KBM-7 (cell line): ENCODE measurements around the gene PTPRC.
"Not testable (repeated sequence)": the region's sequence is repeated elsewhere in the genome, so short reads cannot be mapped to it uniquely, and the experiment has no call there.

Source experiments
- DNase-seq: peaks from one replicate; pipeline ENCODE4 v3.0.0-alpha.2; 2015
- in situ Hi-C: fragments of 300-500 bp; cut with MboI; formaldehyde crosslinking; loops from 2 replicates; pipeline ENCODE4 v1.14.3; 2020; ENCODE audit warnings: low sequenced_read_pairs, low pct_unique_long_range_greater_than_20kb, mixed read lengths

The PTPRC gene, protein sequence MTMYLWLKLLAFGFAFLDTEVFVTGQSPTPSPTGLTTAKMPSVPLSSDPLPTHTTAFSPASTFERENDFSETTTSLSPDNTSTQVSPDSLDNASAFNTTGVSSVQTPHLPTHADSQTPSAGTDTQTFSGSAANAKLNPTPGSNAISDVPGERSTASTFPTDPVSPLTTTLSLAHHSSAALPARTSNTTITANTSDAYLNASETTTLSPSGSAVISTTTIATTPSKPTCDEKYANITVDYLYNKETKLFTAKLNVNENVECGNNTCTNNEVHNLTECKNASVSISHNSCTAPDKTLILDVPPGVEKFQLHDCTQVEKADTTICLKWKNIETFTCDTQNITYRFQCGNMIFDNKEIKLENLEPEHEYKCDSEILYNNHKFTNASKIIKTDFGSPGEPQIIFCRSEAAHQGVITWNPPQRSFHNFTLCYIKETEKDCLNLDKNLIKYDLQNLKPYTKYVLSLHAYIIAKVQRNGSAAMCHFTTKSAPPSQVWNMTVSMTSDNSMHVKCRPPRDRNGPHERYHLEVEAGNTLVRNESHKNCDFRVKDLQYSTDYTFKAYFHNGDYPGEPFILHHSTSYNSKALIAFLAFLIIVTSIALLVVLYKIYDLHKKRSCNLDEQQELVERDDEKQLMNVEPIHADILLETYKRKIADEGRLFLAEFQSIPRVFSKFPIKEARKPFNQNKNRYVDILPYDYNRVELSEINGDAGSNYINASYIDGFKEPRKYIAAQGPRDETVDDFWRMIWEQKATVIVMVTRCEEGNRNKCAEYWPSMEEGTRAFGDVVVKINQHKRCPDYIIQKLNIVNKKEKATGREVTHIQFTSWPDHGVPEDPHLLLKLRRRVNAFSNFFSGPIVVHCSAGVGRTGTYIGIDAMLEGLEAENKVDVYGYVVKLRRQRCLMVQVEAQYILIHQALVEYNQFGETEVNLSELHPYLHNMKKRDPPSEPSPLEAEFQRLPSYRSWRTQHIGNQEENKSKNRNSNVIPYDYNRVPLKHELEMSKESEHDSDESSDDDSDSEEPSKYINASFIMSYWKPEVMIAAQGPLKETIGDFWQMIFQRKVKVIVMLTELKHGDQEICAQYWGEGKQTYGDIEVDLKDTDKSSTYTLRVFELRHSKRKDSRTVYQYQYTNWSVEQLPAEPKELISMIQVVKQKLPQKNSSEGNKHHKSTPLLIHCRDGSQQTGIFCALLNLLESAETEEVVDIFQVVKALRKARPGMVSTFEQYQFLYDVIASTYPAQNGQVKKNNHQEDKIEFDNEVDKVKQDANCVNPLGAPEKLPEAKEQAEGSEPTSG (N-terminal part only)

DNA sequence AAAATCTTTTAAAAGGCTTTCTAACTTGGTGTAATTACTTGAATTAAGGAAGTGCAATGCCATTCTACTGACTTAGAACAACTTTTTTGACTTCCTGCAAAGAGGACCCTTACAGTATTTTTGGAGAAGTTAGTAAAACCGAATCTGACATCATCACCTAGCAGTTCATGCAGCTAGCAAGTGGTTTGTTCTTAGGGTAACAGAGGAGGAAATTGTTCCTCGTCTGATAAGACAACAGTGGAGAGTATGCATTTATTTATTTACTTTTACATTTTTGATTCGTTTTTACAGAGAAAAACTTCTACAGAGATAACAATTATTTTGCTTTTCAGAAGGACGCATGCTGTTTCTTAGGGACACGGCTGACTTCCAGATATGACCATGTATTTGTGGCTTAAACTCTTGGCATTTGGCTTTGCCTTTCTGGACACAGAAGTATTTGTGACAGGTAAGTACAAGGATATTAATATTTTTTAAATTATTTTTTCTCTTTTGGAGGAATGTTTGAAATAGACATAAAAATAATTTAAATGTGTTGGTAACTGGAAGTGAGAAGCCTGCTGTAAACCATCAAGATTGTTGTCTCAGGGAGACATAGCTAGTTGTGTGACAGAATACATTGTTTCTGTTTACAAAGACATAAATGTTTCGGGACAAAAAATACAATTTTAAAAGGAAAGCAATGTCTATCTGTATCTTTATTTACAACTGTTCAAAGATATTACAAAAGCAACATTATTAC is at the start of gene PTPRC:
PTPRC (plus strand) TSS at position 147 of the 742 bp plus-strand sequence; CDS start at position 376, 229 bp downstream.
- in situ Hi-C loops: no loop called here
- peak; percentile 92 for DNase-seq

DNA sequence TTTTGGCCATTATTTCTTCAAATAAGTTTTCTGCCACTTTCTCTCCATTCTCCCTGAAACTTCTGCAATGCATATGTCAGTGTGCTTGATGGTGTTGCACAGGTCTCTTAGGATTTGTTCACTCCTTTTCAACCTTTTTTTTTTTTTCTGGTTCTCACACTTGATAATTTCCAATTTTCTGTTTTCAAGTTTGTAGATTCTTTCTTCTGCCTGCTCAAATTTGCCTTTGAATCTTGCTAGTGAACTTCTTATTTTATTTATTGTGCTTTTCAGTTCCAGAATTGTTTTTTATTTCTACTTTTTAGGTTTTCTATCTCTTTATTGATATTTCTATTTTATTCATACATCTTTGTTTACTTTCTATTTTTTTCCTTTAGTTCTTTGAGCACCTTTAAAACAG is 48.4 kb upstream of the PTPRC start:
- DNase-seq: no peak
- in situ Hi-C loops: no loop called here

DNA sequence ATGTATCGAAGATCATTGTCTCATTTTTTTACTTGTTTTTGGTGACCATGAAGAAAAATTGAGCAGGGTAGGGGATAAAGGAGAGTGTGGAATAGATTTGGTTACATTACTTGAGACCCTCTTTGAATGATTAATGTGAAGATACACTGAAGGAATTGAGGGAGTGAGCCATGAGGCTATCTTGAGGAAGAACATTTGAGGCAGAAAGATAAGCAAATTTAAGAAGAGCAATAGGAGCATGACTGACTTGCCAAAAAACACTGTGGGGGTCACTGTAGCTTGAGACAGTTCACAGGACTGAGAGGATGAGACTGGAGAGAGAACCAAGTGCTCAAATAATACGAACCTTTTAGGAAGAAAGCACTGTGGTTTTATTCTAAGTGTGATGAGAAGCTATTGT is 43.1 kb upstream of the PTPRC start:
- in situ Hi-C loops: no loop called here
- no peak for DNase-seq

DNA sequence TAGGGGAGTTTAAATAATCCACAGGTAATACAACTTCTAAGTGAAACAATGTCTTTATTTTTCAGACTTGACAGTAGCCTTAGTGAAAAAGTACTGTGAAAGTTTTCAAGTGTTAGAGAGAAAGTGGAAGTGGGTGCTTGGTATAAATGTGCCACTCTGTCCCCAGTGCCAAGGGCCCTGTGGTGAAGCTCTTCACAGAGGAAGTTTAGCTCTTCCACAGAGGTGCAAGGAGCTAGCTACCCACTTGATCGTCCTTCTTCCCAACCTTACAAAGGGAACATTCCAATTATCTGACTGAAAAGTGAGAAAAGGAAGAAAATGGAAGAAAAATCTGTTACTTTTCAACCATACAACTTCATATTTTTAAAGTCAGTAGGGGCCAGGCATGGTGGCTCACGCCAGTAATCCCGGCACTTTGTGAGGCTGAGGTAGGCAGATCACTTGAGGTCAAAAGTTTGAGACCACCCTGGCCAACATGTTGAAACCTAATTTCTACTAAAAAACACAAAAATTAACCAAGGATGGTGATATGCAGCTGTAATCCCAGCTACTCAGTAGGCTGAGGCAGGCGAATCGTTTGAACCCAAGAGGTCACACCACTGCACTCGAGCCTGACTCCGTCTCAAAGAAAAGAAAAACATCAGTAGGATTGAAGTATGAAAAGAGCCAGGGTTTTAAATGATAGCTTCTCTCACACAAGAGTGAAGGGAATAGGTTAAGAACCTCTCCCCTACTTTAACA is 41.0 kb upstream of the PTPRC start:
- no peak for DNase-seq
- in situ Hi-C loops: no loop called here

DNA sequence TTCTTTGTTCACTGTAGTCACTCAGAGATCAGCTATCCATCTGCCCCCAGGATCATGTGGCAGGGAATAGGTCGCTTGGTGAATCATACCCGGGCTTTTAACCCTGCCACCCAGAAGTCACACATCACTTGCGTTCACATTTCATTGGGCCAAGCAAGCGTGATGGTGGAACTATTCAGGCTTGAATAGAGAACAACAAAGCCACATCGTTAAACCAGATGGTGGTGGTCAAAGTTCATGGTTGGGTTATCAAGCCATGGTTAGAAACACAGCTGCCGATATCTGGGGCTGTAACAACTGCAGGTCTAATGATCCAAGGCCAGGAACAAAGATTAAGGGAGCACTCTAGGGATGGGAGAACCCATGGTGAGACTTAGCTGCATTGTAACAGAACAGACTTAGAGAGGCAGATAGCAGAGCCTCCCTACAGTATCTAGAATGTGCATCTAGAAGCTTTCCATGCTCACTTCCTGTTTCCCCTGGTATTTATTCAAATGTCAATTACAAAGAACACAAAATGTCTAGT is 40.0 kb upstream of the PTPRC start:
- DNase-seq: peak; percentile 69
- in situ Hi-C loops: no loop called here

DNA sequence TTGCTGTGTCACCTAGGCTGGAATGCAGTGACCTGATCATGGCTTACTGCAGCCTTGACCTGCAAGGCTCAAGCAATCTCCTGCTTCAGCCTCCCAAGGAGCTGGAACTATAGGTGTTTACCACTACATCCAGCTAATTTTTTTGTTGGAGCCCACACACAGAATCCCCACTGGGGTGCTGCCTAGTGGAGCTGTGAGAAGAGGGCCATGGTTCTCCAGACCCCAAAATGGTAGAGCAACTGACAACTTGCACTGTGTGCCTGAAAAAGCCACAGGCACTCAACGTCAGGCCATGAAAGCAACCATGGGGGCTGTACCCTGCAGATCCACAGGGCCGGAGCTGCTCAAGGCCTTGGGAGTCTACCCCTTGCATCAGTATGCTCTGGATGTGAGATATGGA is 39.1 kb upstream of the PTPRC start:
- no peak for DNase-seq
- in situ Hi-C loops: no loop called here

DNA sequence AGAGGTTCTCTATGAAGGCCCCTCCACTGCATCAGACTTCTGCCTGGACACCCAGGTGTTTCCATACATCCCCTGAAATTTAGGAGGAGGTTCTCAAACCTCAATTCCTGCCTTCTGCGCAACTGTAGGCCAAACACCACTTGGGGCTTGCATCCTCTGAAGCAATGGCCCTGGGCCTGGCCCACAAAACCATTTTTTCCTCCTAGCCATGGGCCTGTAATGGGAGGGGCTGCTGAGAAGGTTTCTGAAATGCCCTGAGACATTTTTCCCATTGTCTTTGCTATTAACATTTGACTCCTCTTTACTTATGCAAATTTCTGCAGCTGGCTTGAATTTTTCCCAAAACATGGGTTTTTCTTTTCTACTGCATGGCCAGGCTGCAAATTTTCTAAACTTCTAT is 37.9 kb upstream of the PTPRC start:
- in situ Hi-C loops: no loop called here
- DNase-seq: no peak

DNA sequence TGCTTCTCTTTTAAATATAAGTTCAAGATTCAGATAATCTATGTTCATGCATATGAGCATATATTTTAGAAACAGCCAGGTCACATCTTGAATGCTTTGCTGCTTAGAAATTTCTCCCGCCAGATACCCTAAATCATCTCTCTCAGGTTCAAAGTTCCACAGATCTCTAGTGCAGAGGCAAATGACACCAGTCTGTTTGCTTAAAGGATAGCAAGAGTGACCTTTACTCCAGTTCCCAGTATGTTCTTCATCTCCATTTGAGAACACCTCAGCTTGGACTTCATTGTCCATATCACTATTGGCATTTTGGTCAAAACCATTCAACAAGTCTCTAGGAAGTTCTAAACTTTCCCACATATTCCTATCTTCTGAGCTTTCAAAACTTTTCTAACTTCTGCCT is 37.5 kb upstream of the PTPRC start:
- DNase-seq, in situ Hi-C loops: not testable (repeated sequence)

DNA sequence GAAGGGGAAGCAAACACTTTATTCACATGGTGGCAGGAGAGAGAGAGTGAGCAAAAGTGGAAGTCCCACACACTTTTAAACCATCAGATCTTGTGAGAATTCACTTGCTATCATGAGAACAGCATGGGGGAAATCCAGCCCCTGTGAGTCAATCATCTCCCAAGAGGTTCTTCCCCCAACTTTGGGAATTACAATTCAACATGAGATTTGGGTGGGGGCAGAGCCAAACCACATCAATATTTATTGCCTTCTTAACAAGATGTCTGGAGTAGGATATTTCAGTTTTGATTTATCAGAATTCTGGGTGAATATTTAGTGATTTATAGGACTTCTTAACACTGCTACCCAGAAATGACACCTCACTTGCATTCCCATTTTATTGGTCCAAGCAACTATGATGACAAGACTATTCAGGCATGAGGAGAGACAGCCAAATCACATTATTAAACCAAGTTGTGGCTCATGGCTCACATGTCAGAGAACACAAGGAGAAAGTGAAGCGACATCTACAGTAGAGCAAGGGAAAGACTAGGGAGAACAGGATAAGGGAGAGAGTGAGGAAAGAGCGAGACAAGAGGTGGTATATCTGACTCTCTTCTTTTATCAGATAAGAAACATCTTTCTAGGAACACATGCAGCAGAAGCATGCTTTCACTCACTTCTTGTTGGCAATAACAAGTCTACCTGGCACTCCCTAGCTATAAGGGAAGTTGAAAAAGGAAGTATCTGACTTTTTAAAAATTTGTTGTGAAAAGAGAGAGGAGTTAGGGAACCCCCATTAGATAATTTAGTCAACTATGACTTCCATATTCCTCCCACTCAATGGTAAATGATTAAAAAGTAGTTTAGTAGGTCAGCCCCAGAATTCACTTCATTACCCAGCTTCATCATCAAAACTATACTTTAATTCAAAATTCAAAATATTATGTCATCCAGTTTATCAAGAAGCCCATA is 36.6 kb upstream of the PTPRC start:
- DNase-seq: peak; percentile 57
- in situ Hi-C loops: no loop called here

DNA sequence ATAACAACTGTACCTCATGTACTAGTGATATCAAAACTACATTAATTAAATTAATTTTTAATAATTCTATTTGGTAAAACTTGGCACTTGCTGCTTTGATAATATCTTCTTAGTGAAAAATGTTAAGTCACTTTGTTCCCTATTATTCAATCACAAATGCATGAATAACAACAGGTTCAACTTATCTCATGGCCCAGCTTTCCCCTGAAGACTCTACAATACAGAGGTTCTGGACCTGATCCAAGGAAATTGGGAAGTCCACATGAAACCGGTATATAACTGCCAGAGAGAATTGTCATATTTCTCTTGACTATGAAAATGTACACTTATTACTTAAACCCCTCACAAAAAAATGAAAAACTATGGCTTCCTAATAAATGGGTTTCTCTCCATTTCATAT is 33.9 kb upstream of the PTPRC start:
- DNase-seq: no peak
- in situ Hi-C loops: no loop called here

DNA sequence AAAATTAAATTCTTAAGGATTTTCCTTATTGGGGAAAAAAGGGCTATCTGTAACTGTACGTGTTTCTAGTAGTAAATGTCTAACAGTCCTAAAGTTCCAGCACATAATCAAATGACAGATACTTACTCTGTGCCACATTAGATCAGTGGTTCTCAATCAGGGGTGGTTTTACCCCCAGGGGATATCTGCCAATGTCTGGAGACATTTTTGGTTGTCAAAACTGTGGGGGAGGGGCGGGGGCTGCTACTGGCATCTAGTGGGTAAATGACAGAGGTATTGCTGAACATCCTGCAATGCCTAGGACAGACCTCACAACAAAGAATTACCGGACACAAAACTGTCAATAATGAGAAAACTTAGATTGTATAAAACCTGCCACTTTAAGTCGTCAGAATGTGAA is 33.4 kb upstream of the PTPRC start:
- no peak for DNase-seq
- in situ Hi-C loops: no loop called here

DNA sequence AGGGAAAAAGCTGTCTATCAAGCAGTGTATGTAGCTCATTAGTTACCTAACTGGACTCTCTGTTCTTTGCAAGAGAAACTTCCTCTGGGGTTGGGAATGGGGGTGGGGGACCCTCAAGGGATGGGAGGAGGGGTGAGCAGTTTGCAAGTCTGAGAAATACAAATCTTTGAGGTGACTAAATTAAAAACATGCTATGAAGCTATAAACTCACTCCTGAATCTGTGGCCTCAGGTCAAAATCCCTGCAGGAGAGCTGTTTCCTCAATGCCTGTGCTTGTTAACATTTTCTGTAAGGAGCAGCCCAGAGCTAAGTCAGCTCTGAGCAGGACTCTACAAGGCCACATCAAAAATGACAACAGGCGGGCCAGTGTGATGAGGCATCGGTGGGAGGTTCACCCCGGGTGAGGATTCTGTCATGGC is 32.8 kb upstream of the PTPRC start:
- no peak for DNase-seq
- in situ Hi-C loops: no loop called here

DNA sequence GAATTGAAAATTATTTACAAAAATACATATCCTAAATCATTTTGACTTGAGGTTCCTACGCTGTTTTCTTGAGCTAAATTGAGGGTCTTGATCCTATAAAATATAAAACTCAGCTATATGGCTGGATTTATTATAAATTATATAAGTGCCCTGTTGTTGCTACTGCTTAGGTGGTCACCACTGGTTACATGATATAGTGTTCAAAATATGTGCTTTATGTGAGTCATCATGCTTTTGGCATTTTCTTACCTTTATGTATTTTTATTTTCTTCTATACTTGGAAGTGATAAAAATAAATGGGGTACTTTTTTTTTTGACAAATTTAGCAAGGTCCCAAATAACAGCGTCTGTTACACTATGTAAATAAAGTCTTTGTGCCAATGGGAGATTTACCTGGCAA is 31.1 kb upstream of the PTPRC start:
- DNase-seq: no peak
- in situ Hi-C loops: no loop called here

DNA sequence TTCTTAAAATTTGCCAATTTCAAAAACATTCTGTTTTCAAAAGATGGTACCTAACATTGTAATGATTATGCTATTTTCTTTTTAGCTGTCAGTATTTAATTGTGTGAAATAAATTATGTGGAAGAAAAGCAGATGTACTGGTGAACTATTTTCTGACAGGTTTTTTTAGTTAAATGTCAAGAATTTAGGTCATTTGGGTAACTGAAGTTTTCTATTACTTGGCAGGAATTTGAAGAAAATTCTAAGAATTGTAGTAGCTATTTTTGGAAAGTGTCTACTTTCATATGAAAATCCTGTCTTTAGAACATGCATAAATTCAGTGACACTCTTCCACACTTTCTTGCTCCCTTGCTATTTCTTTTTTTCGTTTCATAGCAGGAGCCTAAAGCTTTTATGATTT is 28.5 kb upstream of the PTPRC start:
- in situ Hi-C loops: no loop called here
- no peak for DNase-seq

DNA sequence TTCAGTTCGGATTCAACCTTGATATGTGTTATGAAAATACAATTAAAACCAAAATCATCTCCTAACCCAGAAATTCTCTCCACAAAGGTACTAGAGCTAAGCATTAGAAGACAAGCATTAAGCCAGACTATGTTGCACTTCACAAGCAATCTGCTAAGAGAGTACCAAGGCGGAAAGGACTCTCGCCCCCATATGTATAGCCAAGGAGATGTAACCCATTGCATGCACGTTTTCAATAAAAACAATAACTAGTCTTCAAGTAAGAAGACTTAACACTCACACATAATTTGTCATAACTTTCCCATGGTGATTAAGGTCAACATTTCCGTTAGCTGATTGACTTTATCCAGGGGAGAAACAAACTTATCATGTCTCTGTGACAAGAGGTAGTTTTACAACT is 27.6 kb upstream of the PTPRC start:
- in situ Hi-C loops: no loop called here
- no peak for DNase-seq

DNA sequence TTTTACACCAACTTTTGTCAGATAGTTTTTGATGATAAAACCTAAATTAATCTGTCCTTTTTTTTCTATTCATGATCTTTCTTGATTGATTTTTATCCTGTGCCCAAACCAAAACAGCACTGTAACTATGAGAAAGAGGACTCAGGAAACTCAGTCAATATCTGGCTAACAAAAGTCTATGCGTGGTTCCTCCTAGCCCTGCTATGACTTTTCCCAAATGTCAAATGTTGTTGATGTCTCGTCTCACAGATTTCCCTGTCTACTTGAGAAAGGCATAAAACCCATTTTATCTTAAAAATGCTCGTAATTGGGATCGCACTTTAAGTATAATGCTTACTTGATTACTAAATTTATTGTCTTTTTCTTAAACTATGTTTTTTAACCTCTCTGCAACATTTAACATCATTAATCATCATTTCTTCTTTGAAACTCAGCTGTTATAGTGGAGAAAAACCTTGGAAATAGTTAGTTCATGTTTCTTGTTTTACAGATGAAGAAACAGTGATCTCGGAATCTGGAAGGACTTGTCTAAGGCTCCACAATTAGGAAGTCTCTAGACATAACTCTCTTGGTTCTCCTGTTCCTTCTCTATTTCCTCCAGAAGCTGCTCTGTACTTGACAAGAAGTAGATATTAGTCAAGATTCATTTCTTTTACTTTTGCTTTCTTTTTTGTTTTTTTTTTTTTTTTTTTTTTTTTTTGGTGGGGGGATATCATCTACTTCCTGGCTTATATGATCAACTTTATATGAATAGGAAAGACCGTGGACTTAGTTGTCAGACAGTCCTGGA is 26.2 kb upstream of the PTPRC start:
- no peak for DNase-seq
- in situ Hi-C loops: no loop called here
